ENCODE measurements around the gene NDUFA13.

NDUFA13 gene

DNA sequence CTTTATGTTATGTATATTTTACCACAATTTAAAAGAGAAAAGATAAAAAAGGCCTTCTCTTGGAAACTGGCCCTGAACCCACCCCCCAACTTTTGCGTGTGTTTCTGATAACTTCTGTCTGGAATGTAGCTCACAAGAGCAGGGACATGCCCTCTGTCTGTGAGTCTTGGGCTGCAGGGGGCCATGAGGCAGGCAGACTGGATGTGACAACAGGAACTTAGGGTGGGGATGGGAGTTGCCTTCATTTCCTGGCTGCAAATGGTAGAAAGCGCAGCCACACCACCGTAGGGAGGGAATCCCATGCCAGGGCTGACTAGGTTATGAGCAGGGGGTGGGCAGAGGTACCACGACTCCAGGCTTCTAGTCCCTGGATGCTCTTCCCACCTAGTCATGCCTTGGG, 43.9 kb downstream of the NDUFA13 start:
- Histone ChIP-seq H3K4me3 (ENCODE audit: low read depth, low read length) (no peak overlapping the region), H3K4me1 (ENCODE audit: control insufficient read depth, insufficient read depth, low read length) (no peaks in the 10 kb centered on the region), H3K36me3 (ENCODE audit: control insufficient read depth in 2 of 2, insufficient read depth in 1 of 2, low read length in 2 of 2) (peaks cover 0 to 5% of the 10 kb centered on the region in 2 experiments; a peak in 2 of 3 replicates), H3K9me3 (ENCODE audit: control insufficient read depth, insufficient read depth, low read depth, low read length) (no peaks in the 10 kb centered on the region), H3K27ac (ENCODE audit: extremely low read depth, low read depth, low read length) (no peak overlapping the region)
- TF ChIP-seq HOXA7 (CRISPR knock-in tag; IDR thresholded peaks at IDR 0.05; ENCODE audit: borderline replicate concordance) (no peak), ZNF558 (tag by site-specific recombination; IDR thresholded peaks at IDR 0.05) (no peak), ZNF311 (tag by site-specific recombination; IDR thresholded peaks at IDR 0.05; ENCODE audit: borderline replicate concordance) (no peak), ZNF341 (tag by site-specific recombination; IDR thresholded peaks at IDR 0.05; ENCODE audit: low read depth) (no peak), ZNF658 (tag by site-specific recombination; IDR thresholded peaks at IDR 0.05) (no peak), ZNF239 (tag by site-specific recombination; IDR thresholded peaks at IDR 0.05) (no peak), IKZF3 (tag by site-specific recombination; IDR thresholded peaks at IDR 0.05) (no peak), ZBTB21 (tag by site-specific recombination; IDR thresholded peaks at IDR 0.05) (no peak), KLF10 (tag by site-specific recombination; IDR thresholded peaks at IDR 0.05) (no peak), ZNF530 (tag by site-specific recombination; IDR thresholded peaks at IDR 0.05; ENCODE audit: low read depth) (no peak), ZBTB48 (tag by site-specific recombination; IDR thresholded peaks at IDR 0.05) (no peak), ZNF214 (tag by site-specific recombination; IDR thresholded peaks at IDR 0.05; ENCODE audit: borderline replicate concordance) (no peak), ZNF394 (tag by site-specific recombination; IDR thresholded peaks at IDR 0.05; ENCODE audit: borderline replicate concordance) (no peak), ZNF561 (tag by site-specific recombination; IDR thresholded peaks at IDR 0.05; ENCODE audit: borderline replicate concordance) (no peak), ZNF701 (tag by site-specific recombination; IDR thresholded peaks at IDR 0.05) (no peak)
- TF ChIP-seq, protein P1, sequence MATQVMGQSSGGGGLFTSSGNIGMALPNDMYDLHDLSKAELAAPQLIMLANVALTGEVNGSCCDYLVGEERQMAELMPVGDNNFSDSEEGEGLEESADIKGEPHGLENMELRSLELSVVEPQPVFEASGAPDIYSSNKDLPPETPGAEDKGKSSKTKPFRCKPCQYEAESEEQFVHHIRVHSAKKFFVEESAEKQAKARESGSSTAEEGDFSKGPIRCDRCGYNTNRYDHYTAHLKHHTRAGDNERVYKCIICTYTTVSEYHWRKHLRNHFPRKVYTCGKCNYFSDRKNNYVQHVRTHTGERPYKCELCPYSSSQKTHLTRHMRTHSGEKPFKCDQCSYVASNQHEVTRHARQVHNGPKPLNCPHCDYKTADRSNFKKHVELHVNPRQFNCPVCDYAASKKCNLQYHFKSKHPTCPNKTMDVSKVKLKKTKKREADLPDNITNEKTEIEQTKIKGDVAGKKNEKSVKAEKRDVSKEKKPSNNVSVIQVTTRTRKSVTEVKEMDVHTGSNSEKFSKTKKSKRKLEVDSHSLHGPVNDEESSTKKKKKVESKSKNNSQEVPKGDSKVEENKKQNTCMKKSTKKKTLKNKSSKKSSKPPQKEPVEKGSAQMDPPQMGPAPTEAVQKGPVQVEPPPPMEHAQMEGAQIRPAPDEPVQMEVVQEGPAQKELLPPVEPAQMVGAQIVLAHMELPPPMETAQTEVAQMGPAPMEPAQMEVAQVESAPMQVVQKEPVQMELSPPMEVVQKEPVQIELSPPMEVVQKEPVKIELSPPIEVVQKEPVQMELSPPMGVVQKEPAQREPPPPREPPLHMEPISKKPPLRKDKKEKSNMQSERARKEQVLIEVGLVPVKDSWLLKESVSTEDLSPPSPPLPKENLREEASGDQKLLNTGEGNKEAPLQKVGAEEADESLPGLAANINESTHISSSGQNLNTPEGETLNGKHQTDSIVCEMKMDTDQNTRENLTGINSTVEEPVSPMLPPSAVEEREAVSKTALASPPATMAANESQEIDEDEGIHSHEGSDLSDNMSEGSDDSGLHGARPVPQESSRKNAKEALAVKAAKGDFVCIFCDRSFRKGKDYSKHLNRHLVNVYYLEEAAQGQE (tag by site-specific recombination; IDR thresholded peaks at IDR 0.05) = no peak
- TF ChIP-seq, protein P2, sequence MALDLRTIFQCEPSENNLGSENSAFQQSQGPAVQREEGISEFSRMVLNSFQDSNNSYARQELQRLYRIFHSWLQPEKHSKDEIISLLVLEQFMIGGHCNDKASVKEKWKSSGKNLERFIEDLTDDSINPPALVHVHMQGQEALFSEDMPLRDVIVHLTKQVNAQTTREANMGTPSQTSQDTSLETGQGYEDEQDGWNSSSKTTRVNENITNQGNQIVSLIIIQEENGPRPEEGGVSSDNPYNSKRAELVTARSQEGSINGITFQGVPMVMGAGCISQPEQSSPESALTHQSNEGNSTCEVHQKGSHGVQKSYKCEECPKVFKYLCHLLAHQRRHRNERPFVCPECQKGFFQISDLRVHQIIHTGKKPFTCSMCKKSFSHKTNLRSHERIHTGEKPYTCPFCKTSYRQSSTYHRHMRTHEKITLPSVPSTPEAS (tag by site-specific recombination; IDR thresholded peaks at IDR 0.05) = no peak
- TF ChIP-seq, protein P3, sequence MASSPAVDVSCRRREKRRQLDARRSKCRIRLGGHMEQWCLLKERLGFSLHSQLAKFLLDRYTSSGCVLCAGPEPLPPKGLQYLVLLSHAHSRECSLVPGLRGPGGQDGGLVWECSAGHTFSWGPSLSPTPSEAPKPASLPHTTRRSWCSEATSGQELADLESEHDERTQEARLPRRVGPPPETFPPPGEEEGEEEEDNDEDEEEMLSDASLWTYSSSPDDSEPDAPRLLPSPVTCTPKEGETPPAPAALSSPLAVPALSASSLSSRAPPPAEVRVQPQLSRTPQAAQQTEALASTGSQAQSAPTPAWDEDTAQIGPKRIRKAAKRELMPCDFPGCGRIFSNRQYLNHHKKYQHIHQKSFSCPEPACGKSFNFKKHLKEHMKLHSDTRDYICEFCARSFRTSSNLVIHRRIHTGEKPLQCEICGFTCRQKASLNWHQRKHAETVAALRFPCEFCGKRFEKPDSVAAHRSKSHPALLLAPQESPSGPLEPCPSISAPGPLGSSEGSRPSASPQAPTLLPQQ (tag by site-specific recombination; IDR thresholded peaks at IDR 0.05) = no peak
- TF ChIP-seq, protein P4, sequence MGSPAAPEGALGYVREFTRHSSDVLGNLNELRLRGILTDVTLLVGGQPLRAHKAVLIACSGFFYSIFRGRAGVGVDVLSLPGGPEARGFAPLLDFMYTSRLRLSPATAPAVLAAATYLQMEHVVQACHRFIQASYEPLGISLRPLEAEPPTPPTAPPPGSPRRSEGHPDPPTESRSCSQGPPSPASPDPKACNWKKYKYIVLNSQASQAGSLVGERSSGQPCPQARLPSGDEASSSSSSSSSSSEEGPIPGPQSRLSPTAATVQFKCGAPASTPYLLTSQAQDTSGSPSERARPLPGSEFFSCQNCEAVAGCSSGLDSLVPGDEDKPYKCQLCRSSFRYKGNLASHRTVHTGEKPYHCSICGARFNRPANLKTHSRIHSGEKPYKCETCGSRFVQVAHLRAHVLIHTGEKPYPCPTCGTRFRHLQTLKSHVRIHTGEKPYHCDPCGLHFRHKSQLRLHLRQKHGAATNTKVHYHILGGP (tag by site-specific recombination; IDR thresholded peaks at IDR 0.05) = no peak
- TF ChIP-seq, protein P5, sequence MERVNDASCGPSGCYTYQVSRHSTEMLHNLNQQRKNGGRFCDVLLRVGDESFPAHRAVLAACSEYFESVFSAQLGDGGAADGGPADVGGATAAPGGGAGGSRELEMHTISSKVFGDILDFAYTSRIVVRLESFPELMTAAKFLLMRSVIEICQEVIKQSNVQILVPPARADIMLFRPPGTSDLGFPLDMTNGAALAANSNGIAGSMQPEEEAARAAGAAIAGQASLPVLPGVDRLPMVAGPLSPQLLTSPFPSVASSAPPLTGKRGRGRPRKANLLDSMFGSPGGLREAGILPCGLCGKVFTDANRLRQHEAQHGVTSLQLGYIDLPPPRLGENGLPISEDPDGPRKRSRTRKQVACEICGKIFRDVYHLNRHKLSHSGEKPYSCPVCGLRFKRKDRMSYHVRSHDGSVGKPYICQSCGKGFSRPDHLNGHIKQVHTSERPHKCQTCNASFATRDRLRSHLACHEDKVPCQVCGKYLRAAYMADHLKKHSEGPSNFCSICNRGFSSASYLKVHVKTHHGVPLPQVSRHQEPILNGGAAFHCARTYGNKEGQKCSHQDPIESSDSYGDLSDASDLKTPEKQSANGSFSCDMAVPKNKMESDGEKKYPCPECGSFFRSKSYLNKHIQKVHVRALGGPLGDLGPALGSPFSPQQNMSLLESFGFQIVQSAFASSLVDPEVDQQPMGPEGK (tag by site-specific recombination; IDR thresholded peaks at IDR 0.05) = no peak
- ChIA-PET CTCF (interaction anchor here (0.6 to 3.3 kb wide), 5 partner anchors 9 to 43 kb away, joined by 3 to 15 read pairs (median 3); no protein-coding TSS in a partner anchor), POLR2A (no interaction called here)
